Effector memory CD8-positive, alpha-beta T cell (primary cell): Measurements from ENCODE around the gene BCAP31.
"Not testable (repeated sequence)": the region's sequence is repeated elsewhere in the genome, so short reads cannot be mapped to it uniquely, and the experiment has no call there.

Experiments used
- ATAC-seq: fragments of 150-1000 bp; cut with Tn5 transposase; replicated peaks from 2 replicates; pipeline ENCODE4 v1.10.0; 2021; ENCODE audit warnings: mild to moderate bottlenecking, moderate library complexity
- DNase-seq, 3 experiments: peaks; one replicate each; pipeline ENCODE4 v3.0.0; 2021
- H3K27ac Mint-ChIP-seq, 2 donors: one replicate each; pipeline ENCODE4 v1.8.0; 2022; ENCODE audit warnings: mild to moderate bottlenecking in 2 of 2, mixed read lengths in 2 of 2, moderate library complexity in 2 of 2
- H3K27me3 Mint-ChIP-seq, 2 donors: one replicate each; pipeline ENCODE4 v1.8.0; 2022; ENCODE audit warnings: mixed read lengths in 2 of 2
- H3K36me3 Mint-ChIP-seq: one replicate; pipeline ENCODE4 v1.8.0; 2022; ENCODE audit warnings: mild to moderate bottlenecking, moderate library complexity, mixed read lengths; ENCODE audit not compliant: insufficient read depth
- H3K4me1 Mint-ChIP-seq, 2 donors: one replicate each; pipeline ENCODE4 v1.8.0; 2022; ENCODE audit warnings: low read depth in 2 of 2, mixed read lengths in 2 of 2
- H3K4me3 Mint-ChIP-seq, 2 donors: one replicate each; pipeline ENCODE4 v1.8.0; 2022; ENCODE audit warnings: mild to moderate bottlenecking in 2 of 2, mixed read lengths in 2 of 2, moderate library complexity in 2 of 2
- H3K9me3 Mint-ChIP-seq, 2 donors: one replicate each; pipeline ENCODE4 v1.8.0; 2022; ENCODE audit warnings: mixed read lengths in 2 of 2

BCAP31 gene

GRCh38 chrX:153735274-153735673 lies 11.1 kb upstream of the BCAP31 start:
- peak; percentile 89 for ATAC-seq
- no peak for DNase-seq
- no peaks in the 10 kb centered on the region for H3K27me3 Mint-ChIP-seq
- H3K4me3 Mint-ChIP-seq = no peak overlapping the region
- no peaks in the 10 kb centered on the region for H3K9me3 Mint-ChIP-seq
- peaks cover 19 to 26% of the 10 kb centered on the region in 2 donors for H3K4me1 Mint-ChIP-seq
- H3K27ac Mint-ChIP-seq = peak overlapping the region in 1 of 2 donors; percentile 62
- H3K36me3 Mint-ChIP-seq = peaks cover 6% of the 10 kb centered on the region

GRCh38 chrX:153734871-153735270 lies 10.7 kb upstream of the BCAP31 start:
- no peak for ATAC-seq
- peaks cover 19 to 24% of the 10 kb centered on the region in 2 donors for H3K4me1 Mint-ChIP-seq
- no peak for DNase-seq
- no peaks in the 10 kb centered on the region for H3K27me3 Mint-ChIP-seq
- H3K27ac Mint-ChIP-seq = peak overlapping the region in 1 of 2 donors; percentile 62
- no peaks in the 10 kb centered on the region for H3K9me3 Mint-ChIP-seq
- H3K4me3 Mint-ChIP-seq = no peak overlapping the region
- peaks cover 6% of the 10 kb centered on the region for H3K36me3 Mint-ChIP-seq

GRCh38 chrX:153733651-153734240 lies 9.6 kb upstream of the BCAP31 start:
- H3K4me1 Mint-ChIP-seq = peaks cover 19 to 24% of the 10 kb centered on the region in 2 donors
- ATAC-seq = no peak
- no peaks in the 10 kb centered on the region for H3K27me3 Mint-ChIP-seq
- H3K4me3 Mint-ChIP-seq = no peak overlapping the region
- no peaks in the 10 kb centered on the region for H3K9me3 Mint-ChIP-seq
- peaks cover 4% of the 10 kb centered on the region for H3K36me3 Mint-ChIP-seq
- DNase-seq = no peak
- no peak overlapping the region for H3K27ac Mint-ChIP-seq

- ATAC-seq (no peak), DNase-seq (no peak)
- Mint-ChIP-seq H3K36me3 (peaks cover 4% of the 10 kb centered on the region), H3K4me1 (peaks cover 19 to 25% of the 10 kb centered on the region in 2 donors), H3K27me3 (no peaks in the 10 kb centered on the region), H3K4me3 (no peak overlapping the region), H3K27ac (peak overlapping the region in 1 of 2 donors; percentile 46), H3K9me3 (no peaks in the 10 kb centered on the region)
These were observed 8.2 kb upstream of the BCAP31 start for GRCh38 chrX:153732401-153732800.

- Mint-ChIP-seq H3K4me1 (peaks cover 19 to 31% of the 10 kb centered on the region in 2 donors), H3K27me3 (no peaks in the 10 kb centered on the region), H3K36me3 (peaks cover 4% of the 10 kb centered on the region), H3K9me3 (no peaks in the 10 kb centered on the region), H3K27ac (peak overlapping the region; percentile 46 to 64), H3K4me3 (peak overlapping the region; percentile 6 to 20)
- ATAC-seq (no peak), DNase-seq (no peak)
These were observed 7.6 kb upstream of the BCAP31 start for GRCh38 chrX:153731845-153732215.

- H3K4me3 Mint-ChIP-seq = peak overlapping the region; percentile 6 to 20
- DNase-seq (no peak), ATAC-seq (no peak)
- no peaks in the 10 kb centered on the region for H3K27me3 Mint-ChIP-seq
- peaks cover 19 to 30% of the 10 kb centered on the region in 2 donors for H3K4me1 Mint-ChIP-seq
- peaks cover 4% of the 10 kb centered on the region for H3K36me3 Mint-ChIP-seq
- no peaks in the 10 kb centered on the region for H3K9me3 Mint-ChIP-seq
- peak overlapping the region; percentile 46 to 64 for H3K27ac Mint-ChIP-seq
These were observed 7.1 kb upstream of the BCAP31 start for GRCh38 chrX:153731117-153731844.

- ATAC-seq, H3K36me3 Mint-ChIP-seq, H3K27me3 Mint-ChIP-seq, H3K4me3 Mint-ChIP-seq, H3K27ac Mint-ChIP-seq, H3K9me3 Mint-ChIP-seq, DNase-seq: not testable (repeated sequence)
- peaks cover 13 to 26% of the 10 kb centered on the region in 2 donors for H3K4me1 Mint-ChIP-seq
These were observed 5.9 kb upstream of the BCAP31 start for GRCh38 chrX:153730115-153730514.

GRCh38 chrX:153728951-153729631 lies 4.9 kb upstream of the BCAP31 start:
- no peaks in the 10 kb centered on the region for H3K27me3 Mint-ChIP-seq
- DNase-seq (no peak), ATAC-seq (no peak)
- H3K4me3 Mint-ChIP-seq = no peak overlapping the region
- H3K4me1 Mint-ChIP-seq = peaks cover 13 to 22% of the 10 kb centered on the region in 2 donors
- no peaks in the 10 kb centered on the region for H3K9me3 Mint-ChIP-seq
- peaks cover 5% of the 10 kb centered on the region for H3K36me3 Mint-ChIP-seq
- H3K27ac Mint-ChIP-seq = no peak overlapping the region

- H3K27me3 Mint-ChIP-seq = no peaks in the 10 kb centered on the region
- H3K4me1 Mint-ChIP-seq = peaks cover 13 to 22% of the 10 kb centered on the region in 2 donors
- peaks cover 10% of the 10 kb centered on the region for H3K36me3 Mint-ChIP-seq
- DNase-seq = no peak
- H3K27ac Mint-ChIP-seq = peak overlapping the region in 1 of 2 donors; percentile 91
- no peak for ATAC-seq
- no peak overlapping the region for H3K4me3 Mint-ChIP-seq
- H3K9me3 Mint-ChIP-seq = no peaks in the 10 kb centered on the region
These were observed 3.9 kb upstream of the BCAP31 start for GRCh38 chrX:153728095-153728494.

GRCh38 chrX:153727123-153727931 lies 3.1 kb upstream of the BCAP31 start:
- ATAC-seq (no peak), DNase-seq (no peak)
- H3K4me3 Mint-ChIP-seq = peak overlapping the region; percentile 56 to 80
- peaks cover 11% of the 10 kb centered on the region for H3K36me3 Mint-ChIP-seq
- no peaks in the 10 kb centered on the region for H3K9me3 Mint-ChIP-seq
- no peaks in the 10 kb centered on the region for H3K27me3 Mint-ChIP-seq
- H3K4me1 Mint-ChIP-seq = peaks cover 19 to 25% of the 10 kb centered on the region in 2 donors
- peak overlapping the region; percentile 75 to 91 for H3K27ac Mint-ChIP-seq

GRCh38 chrX:153726286-153727122 lies 2.3 kb upstream of the BCAP31 start:
- DNase-seq = peak; percentile 29 to 47 (median 33)

GRCh38 chrX:153725832-153726285 lies 1.7 kb upstream of the BCAP31 start:
- peak overlapping the region; percentile 10 to 80 for H3K4me3 Mint-ChIP-seq
- H3K9me3 Mint-ChIP-seq = no peaks in the 10 kb centered on the region
- H3K4me1 Mint-ChIP-seq = peaks cover 14 to 22% of the 10 kb centered on the region in 2 donors
- H3K27ac Mint-ChIP-seq = no peak overlapping the region
- H3K36me3 Mint-ChIP-seq = peaks cover 14% of the 10 kb centered on the region
- no peak for DNase-seq
- no peak for ATAC-seq
- H3K27me3 Mint-ChIP-seq = no peaks in the 10 kb centered on the region

More at GRCh38 chrX:153726286-153727122, 2.3 kb upstream of the BCAP31 start:
- peak; percentile 24 for ATAC-seq
- Mint-ChIP-seq H3K27me3 (no peaks in the 10 kb centered on the region), H3K27ac (peak overlapping the region; percentile 75 to 91), H3K9me3 (no peaks in the 10 kb centered on the region), H3K36me3 (peaks cover 11% of the 10 kb centered on the region), H3K4me3 (peak overlapping the region; percentile 56 to 80), H3K4me1 (peaks cover 20 to 26% of the 10 kb centered on the region in 2 donors)
